ENCODE results near the gene CSNK1D.

- TF ChIP-seq POLR2A (IDR thresholded peaks at IDR 0.05) (no peak), CTCF (IDR thresholded peaks at IDR 0.05) (no peak)
Observed at GRCh38 chr17:82227629-82228277, 45.7 kb downstream of the CSNK1D start.

All from testis (tissue), 2 donors.